Stomach (tissue), 9 donors: ENCODE results near the gene BRIX1. TPM values are rescaled to one million over a fixed set of nuclear protein-coding genes. Genes with fewer than 3 reads are reported as not detected.

Source experiments
- DNase-seq, 2 donors: peaks; one replicate each; pipeline versions ENCODE4 v3.0.0 to v3.0.0-alpha.2; 2013 to 2019
- H3K27ac ChIP-seq, 5 donors: fragments of 200-600 bp in 4 of 5; sonication (generic) in 4 of 5; one replicate each; pipeline ENCODE4 v1.5.1; 2013 to 2019; ENCODE audit warnings: mild to moderate bottlenecking in 1 of 5, moderate library complexity in 1 of 5
- H3K27me3 ChIP-seq, 3 donors: fragments of 200-600 bp; sonication (generic); one replicate each; pipeline ENCODE4 v1.5.1; 2017 to 2019; ENCODE audit warnings: mixed run types in 1 of 3
- H3K36me3 ChIP-seq, 4 donors: fragments of 200-600 bp; sonication (generic); 1 replicate in 3 of 4; 2 replicates in 1 of 4; pipeline ENCODE4 v1.5.1; 2016 to 2019
- H3K4me1 ChIP-seq, 4 donors: fragments of 200-600 bp; sonication (generic); one replicate each; pipeline ENCODE4 v1.5.1; 2016 to 2019
- H3K4me3 ChIP-seq, 4 donors: fragments of 200-600 bp; sonication (generic) in 3 of 4; one replicate each; pipeline ENCODE4 v1.5.1; 2016 to 2019; ENCODE audit warnings: mild to moderate bottlenecking in 1 of 4
- H3K9me3 ChIP-seq, 4 donors: fragments of 200-600 bp; sonication (generic); one replicate each; pipeline ENCODE4 v1.5.1; 2016 to 2019
- EP300 ChIP-seq: sonication (generic); formaldehyde crosslinking; IDR thresholded peaks from one replicate; pipeline ENCODE4 v1.6.1; 2017; ENCODE audit warnings: antibody characterized with exemption
- POLR2A ChIP-seq, 4 donors: fragments of 450-650 bp; IDR thresholded peaks; one replicate each; pipeline ENCODE4 v1.6.1; 2016; ENCODE audit warnings: antibody characterized with exemption in 4 of 4, control low read depth in 2 of 4, mild to moderate bottlenecking in 1 of 4, moderate library complexity in 1 of 4
- POLR2AphosphoS5 ChIP-seq, 3 donors: sonication (generic); formaldehyde crosslinking; IDR thresholded peaks; one replicate each; pipeline ENCODE4 v1.6.1; 2016; ENCODE audit warnings: antibody characterized with exemption in 3 of 3
- WGBS, 5 donors: extraction: QIAGEN DNeasy Blood & Tissue Kit in 3 of 5; methylation state at CpG; one replicate each; pipeline versions ENCODE4 v1.1.5 to v1.1.7; 2013 to 2018; 5-methylcytosine and 5-hydroxymethylcytosine counted together
- intact Hi-C: fragments of 100-400 bp; cut with DNase I; formaldehyde crosslinking; loops from one replicate; pipeline ENCODE4 v1.15.1; 2023; ENCODE audit warnings: low total_unique reads
- polyA plus RNA-seq, 3 donors: library from polyadenylated mRNA; stranded (reverse); fragments of 200-250 nt; gene quantifications; one replicate each; pipeline ENCODE4 v1.2.3, GENCODE V29; 2013
- total RNA-seq, 5 donors: library from RNA; depleted of rRNA; stranded (reverse); fragments of >200 nt; gene quantifications; one replicate each; pipeline versions ENCODE4 v1.1.0 to v1.2.3, GENCODE V29; 2014 to 2016
- TF ChIP-seq, protein P1 (sequence below), 7 experiments: fragments of 450-650 bp in 4 of 7; fragments of 200-600 bp in 3 of 7; sonication (generic) in 3 of 7; IDR thresholded peaks; one replicate each; pipeline ENCODE4 v1.5.1; 2016 to 2019; ENCODE audit warnings: antibody characterized with exemption in 7 of 7, control low read depth in 2 of 7, mild to moderate bottlenecking in 1 of 7
- donor health status: healthy with polysubstance abuse.
- donor health status: Bipolar disorder and iron deficiency.
- donor health status: healthy.

Gene BRIX1
- total and polyA plus RNA-seq, 8 donors: 3.8 to 36.2 (median 18.3) TPM; not detected in 1

DNA sequence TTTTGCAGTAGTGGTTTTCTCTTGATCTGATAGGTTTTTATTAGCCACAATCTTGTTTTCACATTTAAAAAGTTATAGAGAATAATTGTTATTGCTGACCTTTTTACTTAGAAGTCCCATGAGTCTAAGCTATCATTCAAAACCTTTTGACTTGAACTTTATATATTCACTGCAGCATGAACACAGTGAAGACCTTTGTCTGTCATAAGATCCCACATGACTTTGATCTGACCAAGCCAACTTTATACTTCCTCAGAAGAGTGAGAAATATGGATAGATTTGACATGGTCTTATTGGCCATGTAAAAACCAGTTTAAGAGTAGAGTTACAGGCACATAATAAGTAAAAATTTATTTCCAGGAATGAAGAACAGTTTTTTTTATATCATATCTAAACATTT is 34.3 kb upstream of the BRIX1 start:
- H3K27me3 ChIP-seq: no peaks in the 10 kb centered on the region
- H3K9me3 ChIP-seq: peaks cover 0 to 6% (median 3%) of the 10 kb centered on the region in 4 donors
- H3K4me1 ChIP-seq: no peaks in the 10 kb centered on the region
- intact Hi-C loops: no loop called here
- no peak for DNase-seq
- H3K4me3 ChIP-seq: no peak overlapping the region
- TF ChIP-seq, protein P1, sequence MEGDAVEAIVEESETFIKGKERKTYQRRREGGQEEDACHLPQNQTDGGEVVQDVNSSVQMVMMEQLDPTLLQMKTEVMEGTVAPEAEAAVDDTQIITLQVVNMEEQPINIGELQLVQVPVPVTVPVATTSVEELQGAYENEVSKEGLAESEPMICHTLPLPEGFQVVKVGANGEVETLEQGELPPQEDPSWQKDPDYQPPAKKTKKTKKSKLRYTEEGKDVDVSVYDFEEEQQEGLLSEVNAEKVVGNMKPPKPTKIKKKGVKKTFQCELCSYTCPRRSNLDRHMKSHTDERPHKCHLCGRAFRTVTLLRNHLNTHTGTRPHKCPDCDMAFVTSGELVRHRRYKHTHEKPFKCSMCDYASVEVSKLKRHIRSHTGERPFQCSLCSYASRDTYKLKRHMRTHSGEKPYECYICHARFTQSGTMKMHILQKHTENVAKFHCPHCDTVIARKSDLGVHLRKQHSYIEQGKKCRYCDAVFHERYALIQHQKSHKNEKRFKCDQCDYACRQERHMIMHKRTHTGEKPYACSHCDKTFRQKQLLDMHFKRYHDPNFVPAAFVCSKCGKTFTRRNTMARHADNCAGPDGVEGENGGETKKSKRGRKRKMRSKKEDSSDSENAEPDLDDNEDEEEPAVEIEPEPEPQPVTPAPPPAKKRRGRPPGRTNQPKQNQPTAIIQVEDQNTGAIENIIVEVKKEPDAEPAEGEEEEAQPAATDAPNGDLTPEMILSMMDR (IDR thresholded peaks at IDR 0.05): no peak
- TF ChIP-seq POLR2AphosphoS5 (IDR thresholded peaks at IDR 0.05) (no peak), EP300 (no peak), POLR2A (IDR thresholded peaks at IDR 0.05) (no peak)
- no peaks in the 10 kb centered on the region for H3K36me3 ChIP-seq
- no peak overlapping the region for H3K27ac ChIP-seq

DNA sequence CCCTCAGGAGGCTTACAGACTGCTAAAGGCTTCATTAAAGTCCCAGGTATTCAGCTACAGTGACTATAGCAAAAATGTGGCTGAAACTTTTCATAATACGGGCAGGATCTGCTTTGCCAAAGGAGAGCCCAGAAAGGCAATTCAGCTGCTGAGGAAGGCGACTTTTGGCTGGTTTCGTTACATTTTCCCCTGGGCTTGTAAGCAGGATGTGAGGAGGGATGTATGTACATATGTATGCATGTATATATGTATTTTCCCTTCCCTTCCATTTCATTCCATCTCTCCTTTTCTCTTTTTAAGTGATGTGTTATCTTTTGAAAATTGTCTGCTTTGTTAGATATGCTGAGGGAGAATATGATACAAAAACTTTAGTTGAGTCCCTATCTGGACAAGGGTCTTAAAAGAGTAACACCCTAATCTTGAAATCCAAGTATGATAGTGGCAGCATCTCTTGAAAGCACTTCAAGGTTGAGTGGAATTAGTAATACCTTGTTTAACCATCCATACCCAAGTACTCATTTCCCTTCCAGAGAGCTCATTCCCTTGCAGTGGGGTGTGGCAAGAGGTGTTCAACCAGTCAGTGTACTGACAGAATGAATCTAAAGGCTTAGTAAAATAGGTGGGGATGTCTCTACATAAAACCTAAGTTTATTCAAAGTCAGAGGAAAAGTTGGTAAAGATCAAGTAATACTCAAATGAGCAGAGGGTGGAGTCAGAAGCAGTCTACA is 29.0 kb upstream of the BRIX1 start:
- Histone ChIP-seq H3K27me3 (no peaks in the 10 kb centered on the region), H3K9me3 (no peaks in the 10 kb centered on the region), H3K4me1 (no peaks in the 10 kb centered on the region), H3K27ac (no peak overlapping the region), H3K4me3 (no peak overlapping the region), H3K36me3 (no peaks in the 10 kb centered on the region)
- 85 to 94% (median 91%) methylated on average over 3 of the region's 3 CpGs for WGBS, 5 donors
- intact Hi-C loops: no loop called here
- TF ChIP-seq, protein P1 (IDR thresholded peaks at IDR 0.05): no peak
- no peak for TF ChIP-seq POLR2AphosphoS5 (IDR thresholded peaks at IDR 0.05)
- no peak for TF ChIP-seq EP300
- no peak for TF ChIP-seq POLR2A (IDR thresholded peaks at IDR 0.05)
- no peak for DNase-seq

DNA sequence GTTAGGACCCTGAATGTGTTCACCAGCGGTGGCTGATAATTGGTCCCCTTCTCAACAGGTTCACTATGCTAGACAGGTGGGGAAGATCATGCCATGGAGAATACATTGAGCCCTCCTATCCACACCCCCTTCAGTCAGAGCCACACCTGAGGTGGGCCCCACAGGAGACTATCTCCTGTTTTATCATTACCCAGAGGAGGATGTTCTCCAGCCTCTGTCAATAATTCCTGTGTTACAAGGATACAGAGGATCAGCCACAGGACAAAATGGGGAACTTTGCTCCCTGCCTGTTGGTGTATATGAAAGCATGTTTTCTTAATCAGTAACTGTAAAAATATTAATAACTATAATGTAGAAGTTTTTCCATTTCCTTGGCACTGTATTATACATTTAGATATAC is 26.1 kb upstream of the BRIX1 start:
- Histone ChIP-seq H3K36me3 (no peaks in the 10 kb centered on the region), H3K27me3 (no peaks in the 10 kb centered on the region), H3K4me1 (no peaks in the 10 kb centered on the region), H3K27ac (no peak overlapping the region), H3K4me3 (no peak overlapping the region), H3K9me3 (no peaks in the 10 kb centered on the region)
- intact Hi-C loops: no loop called here
- TF ChIP-seq EP300 (no peak), POLR2A (IDR thresholded peaks at IDR 0.05) (no peak), POLR2AphosphoS5 (IDR thresholded peaks at IDR 0.05) (no peak)
- TF ChIP-seq, protein P1 (IDR thresholded peaks at IDR 0.05): no peak
- no peak for DNase-seq
- WGBS, 5 donors: 93 to 100% (median 96%) methylated on average over 1 of the region's 1 CpG

DNA sequence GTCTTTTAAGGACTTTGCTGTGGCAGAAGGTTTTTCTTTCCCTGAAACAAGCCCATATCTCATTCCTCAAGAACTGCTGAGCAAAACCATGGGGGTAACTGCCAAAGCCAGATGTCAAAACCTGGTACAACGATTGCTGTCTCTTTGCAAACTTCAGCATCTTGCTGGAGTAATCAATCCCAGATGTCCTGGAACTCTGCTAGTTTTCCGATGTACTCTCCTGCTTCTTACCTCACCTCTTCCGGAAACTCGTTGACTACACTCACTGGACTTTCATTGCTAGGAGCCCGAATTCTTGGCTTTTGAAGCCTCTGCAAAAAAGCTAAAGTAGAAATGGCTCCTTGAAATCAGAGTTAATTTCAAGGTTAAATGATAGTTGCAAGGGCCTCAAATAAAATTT is 23.5 kb upstream of the BRIX1 start:
- Histone ChIP-seq H3K4me1 (no peaks in the 10 kb centered on the region), H3K4me3 (no peak overlapping the region), H3K27me3 (no peaks in the 10 kb centered on the region), H3K27ac (no peak overlapping the region), H3K36me3 (no peaks in the 10 kb centered on the region), H3K9me3 (no peaks in the 10 kb centered on the region)
- intact Hi-C loops: loop anchor here (10.0 kb wide), 2 partner anchors 47 to 367 kb away; no protein-coding TSS in a partner anchor
- TF ChIP-seq POLR2A (IDR thresholded peaks at IDR 0.05) (no peak), POLR2AphosphoS5 (IDR thresholded peaks at IDR 0.05) (no peak), EP300 (no peak)
- WGBS, 5 donors: 75 to 85% (median 84%) methylated on average over 5 of the region's 5 CpGs
- no peak for DNase-seq

DNA sequence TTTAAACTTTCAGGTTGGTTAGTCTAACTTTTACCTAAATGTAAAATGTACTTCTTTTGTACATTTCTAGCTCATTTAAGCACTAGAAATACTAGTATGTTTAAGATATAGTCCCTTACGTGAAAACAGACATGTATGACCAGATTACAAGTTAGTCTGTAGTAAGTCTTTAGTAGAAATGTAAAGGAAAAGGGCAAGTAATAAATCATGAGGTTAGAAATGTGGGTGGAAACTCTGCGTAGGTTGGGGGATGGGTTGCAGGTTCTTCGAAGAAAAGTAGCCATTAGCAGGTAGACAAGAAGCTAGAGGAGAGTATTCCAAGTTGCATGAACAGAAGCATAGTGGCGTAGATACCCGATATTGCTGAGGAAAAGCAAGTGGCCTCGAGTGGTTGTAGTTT is 23.1 kb upstream of the BRIX1 start:
- Histone ChIP-seq H3K4me1 (no peaks in the 10 kb centered on the region), H3K9me3 (no peaks in the 10 kb centered on the region), H3K27me3 (no peaks in the 10 kb centered on the region), H3K27ac (no peak overlapping the region), H3K36me3 (no peaks in the 10 kb centered on the region), H3K4me3 (no peak overlapping the region)
- TF ChIP-seq POLR2A (IDR thresholded peaks at IDR 0.05) (no peak), EP300 (no peak), POLR2AphosphoS5 (IDR thresholded peaks at IDR 0.05) (no peak)
- TF ChIP-seq, protein P1 (IDR thresholded peaks at IDR 0.05): no peak
- intact Hi-C loops: loop anchor here (10.0 kb wide), 2 partner anchors 48 to 368 kb away; no protein-coding TSS in a partner anchor
- WGBS, 5 donors: 90 to 94% (median 90%) methylated on average over 6 of the region's 6 CpGs
- no peak for DNase-seq
